Brain pericyte (primary cell): ENCODE measurements around the gene CNPY4.

ENCODE experiments used
- DNase-seq: peaks from one replicate; pipeline ENCODE4 v3.0.0-alpha.2; 2012; ENCODE audit warnings: low read depth, low spot score

Gene CNPY4

GRCh38 chr7:100147278-100147677, 27.8 kb downstream of the CNPY4 start:
- no peak for DNase-seq

- no peak for DNase-seq
These were observed 28.8 kb downstream of the CNPY4 start for GRCh38 chr7:100148225-100148558.

- DNase-seq, result peak; percentile 97
These were observed 29.3 kb downstream of the CNPY4 start, which contains the start of gene LAMTOR4 for GRCh38 chr7:100148559-100149328. TSS of gene LAMTOR4 (plus strand) at chr7:100148918. CDS start at chr7:100148973, 55 bp downstream.

GRCh38 chr7:100152404-100152803, 33.0 kb downstream of the CNPY4 start:
- no peak for DNase-seq

- no peak for DNase-seq
These were observed 33.7 kb downstream of the CNPY4 start for GRCh38 chr7:100152937-100153666.

- no peak for DNase-seq
These were observed 34.5 kb downstream of the CNPY4 start for GRCh38 chr7:100153708-100154535.

- DNase-seq, result no peak
These were observed 35.4 kb downstream of the CNPY4 start for GRCh38 chr7:100154651-100155491.

GRCh38 chr7:100155553-100156317, 36.3 kb downstream of the CNPY4 start:
- no peak for DNase-seq

GRCh38 chr7:100156331-100157068, 37.1 kb downstream of the CNPY4 start:
- no peak for DNase-seq

- DNase-seq, result no peak
These were observed 37.6 kb downstream of the CNPY4 start for GRCh38 chr7:100157069-100157333.

GRCh38 chr7:100157334-100158228, 38.1 kb downstream of the CNPY4 start:
- no peak for DNase-seq

- DNase-seq, result peak; percentile 47
These were observed 39.0 kb downstream of the CNPY4 start, which contains the start of gene TRAPPC14 for GRCh38 chr7:100158229-100159098. TSS of gene TRAPPC14 (minus strand) at chr7:100158723. CDS start at chr7:100158499, 224 bp downstream.

GRCh38 chr7:100159099-100159623, 39.7 kb downstream of the CNPY4 start:
- no peak for DNase-seq

- no peak for DNase-seq
These were observed 40.6 kb downstream of the CNPY4 start for GRCh38 chr7:100160067-100160466.

- DNase-seq, result no peak
These were observed 43.6 kb downstream of the CNPY4 start for GRCh38 chr7:100163006-100163531.

- DNase-seq, result no peak
These were observed 44.4 kb downstream of the CNPY4 start for GRCh38 chr7:100163871-100164270.

- DNase-seq, result no peak
These were observed 47.0 kb downstream of the CNPY4 start for GRCh38 chr7:100166317-100166940.
